NCI-H82 treated with DMSO at 0.1 percent for 48 hours (cell line): ENCODE results near the gene CEP131.
A peak's percentile ranks its signal among the peaks of the same experiment; 100 is the strongest.

Experiments
- DNase-seq: peaks from one replicate; lab custom pipeline; 2025; ENCODE audit not compliant: unreplicated experiment; lab: John Stamatoyannopoulos, UW

CEP131 gene

DNA sequence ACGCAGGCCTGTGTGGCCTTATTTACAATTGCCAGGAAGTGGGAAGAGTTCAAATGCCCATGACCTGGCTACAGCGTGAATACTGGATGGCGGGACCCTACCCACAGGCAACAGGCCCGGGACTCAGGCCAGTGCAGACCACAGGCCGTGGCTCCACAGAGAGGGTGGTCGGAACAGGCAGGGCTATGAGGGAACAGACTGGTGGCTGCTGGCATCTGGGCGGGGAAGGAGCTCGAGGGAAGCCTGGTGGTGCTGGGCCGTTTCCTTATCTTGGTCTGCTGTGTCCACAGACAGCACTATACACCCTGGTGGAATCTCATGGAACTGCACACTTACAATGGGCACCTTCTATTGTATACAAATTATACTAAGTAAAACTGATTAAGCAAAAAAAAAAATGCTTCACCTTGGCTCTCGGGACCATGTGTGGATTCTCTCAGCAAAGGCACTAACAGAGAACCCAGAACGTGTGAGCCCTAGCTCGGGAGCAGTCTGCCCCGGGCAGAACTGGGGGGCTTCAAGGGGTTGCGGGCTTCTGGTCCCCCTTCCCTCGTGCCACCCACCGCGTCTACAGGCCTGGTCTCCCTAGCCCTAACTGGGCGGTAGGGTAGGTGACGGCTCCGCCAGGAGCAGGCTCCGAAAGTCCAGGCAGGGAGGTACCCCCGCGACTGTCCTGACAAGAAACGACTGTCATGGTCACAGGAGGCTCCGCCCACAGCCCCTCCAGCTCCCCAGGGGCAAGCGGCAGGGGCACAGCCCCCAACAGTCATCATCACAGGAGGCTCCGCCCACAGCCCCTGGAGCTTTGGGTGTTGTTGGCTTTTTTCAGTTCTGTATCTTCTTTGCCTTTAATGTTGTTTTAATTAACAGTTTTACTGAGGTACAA is 21.8 kb downstream of the CEP131 start:
- DNase-seq: peak; percentile 3

DNA sequence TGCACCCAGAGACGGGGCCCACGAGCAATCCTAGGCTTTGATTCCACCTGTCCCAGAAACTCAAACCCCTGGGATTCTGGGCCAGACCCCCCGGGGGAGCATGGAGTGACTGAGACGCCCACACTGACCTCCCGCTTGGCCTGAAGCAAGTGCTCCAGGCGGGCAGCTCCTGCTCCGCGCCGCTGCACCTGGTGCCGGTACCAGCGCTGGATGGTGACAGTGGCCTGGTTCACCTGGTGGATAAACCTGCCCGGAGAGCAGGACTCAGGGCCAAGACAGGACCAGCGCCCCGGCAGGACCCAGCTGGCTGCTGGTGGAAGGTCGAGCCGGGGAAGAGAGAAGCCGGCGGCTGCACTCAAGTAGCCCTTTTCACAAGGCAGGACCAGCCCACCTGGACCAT is 22.6 kb downstream of the CEP131 start:
- no peak for DNase-seq

GRCh38 chr17:81199482-81199830 is 23.3 kb downstream of the CEP131 start:
- no peak for DNase-seq

- DNase-seq: no peak
These were observed 23.8 kb downstream of the CEP131 start for GRCh38 chr17:81198826-81199481.

- DNase-seq: no peak
These were observed 24.8 kb downstream of the CEP131 start for GRCh38 chr17:81197831-81198490.

GRCh38 chr17:81197409-81197795 is 25.4 kb downstream of the CEP131 start:
- no peak for DNase-seq

GRCh38 chr17:81196505-81197408 is 26.0 kb downstream of the CEP131 start:
- DNase-seq: no peak

DNA sequence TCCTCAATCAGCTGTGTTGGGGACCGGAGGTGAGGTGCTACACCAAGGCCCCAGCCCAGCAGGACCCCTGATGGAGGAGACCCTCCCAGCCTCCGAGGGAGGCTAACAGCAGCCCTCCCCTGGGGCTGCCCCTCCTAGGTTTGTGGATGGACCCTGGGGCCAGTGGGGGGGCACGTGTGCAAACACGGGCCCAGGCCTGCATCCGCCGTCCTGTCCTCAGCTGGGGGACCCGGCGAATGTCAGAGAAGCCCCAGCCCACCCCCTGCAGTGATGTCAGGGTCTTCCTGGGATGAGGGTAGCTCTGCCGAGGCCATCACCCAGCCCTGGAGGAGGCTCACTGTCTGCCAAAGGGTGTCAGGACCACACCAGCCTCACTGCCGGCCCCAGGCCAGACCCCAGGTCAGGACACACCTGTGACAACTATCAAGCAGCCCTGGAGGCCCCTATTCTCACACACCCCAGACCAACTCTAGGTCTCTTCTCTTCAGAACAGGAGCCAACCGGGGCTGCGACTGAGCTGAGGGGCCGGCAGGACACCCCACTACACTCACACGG is 26.7 kb downstream of the CEP131 start:
- DNase-seq: no peak

GRCh38 chr17:81194941-81195901 is 27.5 kb downstream of the CEP131 start:
- DNase-seq: no peak

DNA sequence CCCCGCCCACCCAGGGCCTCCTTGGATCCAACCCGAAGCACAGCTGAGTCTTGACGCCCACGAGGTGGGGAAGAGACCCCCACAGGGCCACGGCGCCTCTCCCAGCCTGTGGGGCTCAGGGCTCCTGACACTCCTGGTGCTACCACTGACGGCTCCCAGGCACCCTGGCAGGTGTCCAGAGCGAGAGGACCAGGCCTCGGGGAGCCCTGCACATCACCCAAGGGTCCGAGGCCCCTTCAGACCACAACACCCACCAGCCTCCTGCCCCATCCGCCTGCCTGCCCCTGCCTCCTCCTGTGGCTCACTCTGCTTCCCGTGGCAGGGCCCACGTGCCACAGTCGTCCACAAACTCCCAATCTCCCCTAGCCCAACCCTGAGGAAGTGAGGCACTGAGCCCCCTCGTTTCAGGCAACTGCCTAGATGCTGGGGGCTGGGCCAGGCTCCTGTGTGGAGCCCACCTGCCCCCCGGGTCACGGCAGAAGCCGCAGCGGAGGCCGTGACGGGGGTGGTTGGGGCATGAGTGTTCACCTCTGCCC is 28.5 kb downstream of the CEP131 start:
- DNase-seq: no peak

DNA sequence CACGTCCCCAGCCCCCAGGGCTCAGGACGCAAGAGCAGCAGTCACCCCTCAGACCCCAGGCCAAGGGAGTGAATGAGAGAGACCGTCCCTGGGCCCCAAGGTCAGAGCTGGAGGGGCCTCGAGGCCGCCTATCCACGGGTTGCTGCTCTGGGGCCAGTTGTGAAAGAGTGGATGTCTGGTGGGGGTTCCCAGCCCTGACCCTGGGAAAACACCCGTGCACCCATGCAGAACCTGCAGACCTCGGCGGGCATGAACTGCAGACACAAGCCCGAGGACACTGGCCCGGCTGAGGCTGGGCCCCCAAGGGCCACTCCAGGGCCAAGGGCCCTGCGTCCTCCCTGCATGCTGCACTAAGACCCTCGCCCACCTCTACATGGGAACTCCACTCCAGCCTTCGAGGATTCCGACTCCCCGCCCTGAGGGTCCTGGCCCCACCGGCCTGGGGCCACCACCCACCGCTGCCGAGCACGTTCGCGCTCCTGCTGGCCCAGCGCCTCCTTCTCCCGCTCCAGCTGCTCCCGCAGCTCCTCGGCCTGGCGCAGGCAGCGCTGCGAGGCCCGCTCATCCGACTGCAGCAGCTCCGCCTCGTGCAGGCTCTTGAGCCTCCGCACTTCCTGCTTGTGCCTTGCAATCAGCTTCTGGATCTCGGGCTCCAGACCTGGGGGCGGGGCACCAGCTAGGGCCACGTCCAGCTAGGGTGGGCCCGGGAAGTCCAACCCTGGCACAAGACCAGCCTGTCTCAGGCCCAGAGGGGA is 29.1 kb downstream of the CEP131 start:
- no peak for DNase-seq

DNA sequence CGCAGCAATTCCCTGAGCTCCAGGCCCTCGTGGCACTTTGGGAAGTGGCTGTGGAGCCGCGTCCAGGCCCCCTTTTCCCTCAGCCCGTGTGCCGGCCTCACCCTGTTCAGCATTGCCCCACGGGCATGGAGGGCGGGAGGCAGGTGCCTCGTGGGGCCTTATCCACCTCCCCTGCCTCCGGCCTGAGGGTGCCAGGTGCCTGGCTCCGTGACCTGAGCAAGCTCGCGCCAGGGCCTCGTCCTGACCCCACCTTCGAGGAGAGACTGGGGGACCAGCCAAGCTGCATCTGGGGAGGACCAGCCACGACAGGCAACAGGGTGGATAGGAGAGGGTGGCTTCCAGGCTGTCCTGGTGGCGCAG is 29.7 kb downstream of the CEP131 start:
- DNase-seq: no peak

DNA sequence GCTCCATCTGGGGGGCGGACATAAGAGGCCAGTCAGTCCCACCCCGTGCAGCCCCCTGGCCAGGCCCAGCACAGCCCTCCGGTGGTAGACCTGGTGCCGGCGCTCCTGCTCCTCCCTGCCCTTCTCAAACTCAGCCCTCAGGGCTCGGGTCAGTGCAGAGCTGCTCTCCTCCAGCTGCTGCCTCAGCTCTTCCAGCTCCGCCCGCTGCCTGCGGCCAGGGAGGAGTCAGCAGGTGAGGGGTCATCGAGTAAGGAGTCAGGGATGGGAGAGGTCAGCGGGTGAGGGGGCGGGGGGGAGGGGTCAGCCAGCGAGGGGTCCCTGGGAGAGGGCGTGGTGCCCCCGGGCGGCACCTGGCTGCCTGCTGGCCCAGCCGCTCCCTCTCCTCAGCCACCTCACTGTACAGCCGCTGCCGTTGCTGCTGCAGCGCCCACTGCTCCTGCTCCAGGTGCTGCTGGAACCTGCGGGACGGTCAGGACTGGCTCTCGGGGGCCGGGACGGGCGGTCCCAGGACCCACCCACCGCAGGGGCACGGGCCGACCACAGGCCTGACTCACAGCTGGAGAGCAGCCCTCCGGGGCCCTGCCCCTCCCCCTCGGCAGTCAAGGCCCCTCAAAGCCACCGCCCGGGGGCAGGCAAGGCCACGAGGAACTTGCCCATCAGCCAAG is 30.2 kb downstream of the CEP131 start:
- DNase-seq: no peak

DNA sequence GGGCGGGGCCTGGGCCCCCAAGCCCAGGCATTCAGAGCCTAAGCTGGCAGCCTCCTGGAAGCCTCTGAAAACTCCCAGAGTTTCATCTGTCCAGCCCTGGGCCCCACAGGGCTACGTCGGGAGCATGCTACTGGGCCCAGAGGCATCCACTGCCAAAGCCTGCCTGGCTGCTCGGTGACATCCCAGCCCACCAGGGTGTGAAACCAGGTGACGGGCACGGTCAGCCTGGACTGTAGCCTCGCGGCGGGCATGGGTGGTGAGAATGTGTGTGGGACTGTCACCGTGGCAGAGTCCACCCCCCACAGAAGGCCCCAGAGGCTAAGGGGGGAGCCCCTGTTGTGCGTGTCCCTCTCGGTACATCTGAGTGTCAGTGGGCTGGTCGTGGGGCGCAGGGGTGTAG is 31.1 kb downstream of the CEP131 start:
- DNase-seq: no peak

- no peak for DNase-seq
These were observed 31.6 kb downstream of the CEP131 start for GRCh38 chr17:81191116-81191515.

DNA sequence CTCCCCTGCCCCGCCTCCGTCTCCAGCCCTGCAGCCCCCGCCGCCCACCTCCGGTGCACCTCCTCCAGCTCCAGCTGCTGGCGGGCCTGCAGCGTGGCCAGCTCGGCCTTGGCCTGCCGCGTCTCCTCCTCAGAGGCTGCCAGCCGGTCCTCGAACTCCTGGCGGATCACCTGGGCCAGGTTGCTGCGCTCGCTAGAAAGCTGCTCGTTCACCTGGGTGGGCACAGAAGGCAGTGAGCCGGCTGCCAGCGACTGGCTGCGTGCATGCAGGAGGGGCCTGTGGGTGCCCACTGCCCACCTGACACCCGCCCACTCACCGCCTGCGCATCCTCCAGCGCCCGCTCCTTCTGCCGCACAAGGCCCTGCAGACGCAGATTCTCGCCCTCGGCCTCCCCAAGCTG is 32.2 kb downstream of the CEP131 start:
- DNase-seq: no peak

- no peak for DNase-seq
These were observed 32.9 kb downstream of the CEP131 start for GRCh38 chr17:81189670-81190530.
